WTC11 (cell line): Measurements from ENCODE around the gene NCBP1.

Experiments used
- CREB1 ChIP-seq: sonication (generic); formaldehyde crosslinking; IDR thresholded peaks from 2 replicates; pipeline ENCODE4 v1.8.0; 2023; ENCODE audit warnings: mild to moderate bottlenecking, missing genetic modification reagents
- ETV6 ChIP-seq: sonication (generic); formaldehyde crosslinking; IDR thresholded peaks from 2 replicates; pipeline ENCODE4 v1.8.1; 2022; ENCODE audit warnings: mild to moderate bottlenecking, missing genetic modification reagents
- HMGXB4 ChIP-seq: sonication (generic); formaldehyde crosslinking; IDR thresholded peaks from 2 replicates; pipeline ENCODE4 v1.8.1; 2023; ENCODE audit warnings: mild to moderate bottlenecking, moderate library complexity, missing genetic modification reagents
- MXD4 ChIP-seq: fragments of 250-450 bp; sonication (Bioruptor Pico); IDR thresholded peaks from 2 replicates; pipeline ENCODE4 v1.8.0; 2021; ENCODE audit warnings: mild to moderate bottlenecking, moderate library complexity, borderline replicate concordance
- NFE2L1 ChIP-seq: sonication (generic); formaldehyde crosslinking; IDR thresholded peaks from 2 replicates; pipeline ENCODE4 v1.8.1; 2023; ENCODE audit warnings: missing genetic modification reagents
- RELA ChIP-seq: sonication (generic); formaldehyde crosslinking; IDR thresholded peaks from 2 replicates; pipeline ENCODE4 v1.8.1; 2022; ENCODE audit warnings: missing genetic modification reagents, mild to moderate bottlenecking, borderline replicate concordance
- SOX15 ChIP-seq: fragments of 250-450 bp; sonication (Bioruptor Pico); IDR thresholded peaks from 2 replicates; pipeline ENCODE4 v1.9.0; 2021; ENCODE audit warnings: mild to moderate bottlenecking
- SP1 ChIP-seq: sonication (generic); formaldehyde crosslinking; conservative IDR thresholded peaks from 2 replicates; pipeline ENCODE4 v1.8.1; 2022; ENCODE audit warnings: missing genetic modification reagents
- TEAD4 ChIP-seq: sonication (generic); formaldehyde crosslinking; IDR thresholded peaks from 2 replicates; pipeline ENCODE4 v1.8.0; 2022; ENCODE audit warnings: mild to moderate bottlenecking, missing genetic modification reagents
- ZNF416 ChIP-seq: fragments of 250-450 bp; sonication (Bioruptor Pico); IDR thresholded peaks from 2 replicates; pipeline ENCODE4 v1.9.0; 2021; ENCODE audit warnings: mild to moderate bottlenecking, inconsistent platforms
- TF ChIP-seq, protein P1 (sequence below): sonication (generic); formaldehyde crosslinking; IDR thresholded peaks from 2 replicates; pipeline ENCODE4 v1.8.1; 2023; ENCODE audit warnings: mild to moderate bottlenecking, missing genetic modification reagents, moderate library complexity
- TF ChIP-seq, protein P2 (sequence below): fragments of 200-600 bp; IDR thresholded peaks from 2 replicates; pipeline ENCODE4 v1.8.0; 2022; ENCODE audit warnings: antibody characterized with exemption
- TF ChIP-seq, protein P3 (sequence below): sonication (generic); formaldehyde crosslinking; IDR thresholded peaks from 2 replicates; pipeline ENCODE4 v1.8.1; 2022; ENCODE audit warnings: low read depth, missing genetic modification reagents, borderline replicate concordance
- TF ChIP-seq, protein P4 (sequence below): sonication (generic); formaldehyde crosslinking; IDR thresholded peaks from 2 replicates; pipeline ENCODE4 v1.8.0; 2022; ENCODE audit warnings: mild to moderate bottlenecking, missing genetic modification reagents

- TF ChIP-seq ETV6 (CRISPR knock-in tag) (no peak), SOX15 (CRISPR knock-in tag) (no peak), HMGXB4 (CRISPR knock-in tag) (no peak), SP1 (CRISPR knock-in tag) (no peak), RELA (CRISPR knock-in tag) (no peak), NFE2L1 (no peak), MXD4 (CRISPR knock-in tag) (no peak), CREB1 (CRISPR knock-in tag) (no peak), TEAD4 (CRISPR knock-in tag) (no peak), ZNF416 (CRISPR knock-in tag) (no peak)
- TF ChIP-seq, protein P1, sequence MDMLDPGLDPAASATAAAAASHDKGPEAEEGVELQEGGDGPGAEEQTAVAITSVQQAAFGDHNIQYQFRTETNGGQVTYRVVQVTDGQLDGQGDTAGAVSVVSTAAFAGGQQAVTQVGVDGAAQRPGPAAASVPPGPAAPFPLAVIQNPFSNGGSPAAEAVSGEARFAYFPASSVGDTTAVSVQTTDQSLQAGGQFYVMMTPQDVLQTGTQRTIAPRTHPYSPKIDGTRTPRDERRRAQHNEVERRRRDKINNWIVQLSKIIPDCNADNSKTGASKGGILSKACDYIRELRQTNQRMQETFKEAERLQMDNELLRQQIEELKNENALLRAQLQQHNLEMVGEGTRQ (CRISPR knock-in tag) = no peak
- TF ChIP-seq, protein P2, sequence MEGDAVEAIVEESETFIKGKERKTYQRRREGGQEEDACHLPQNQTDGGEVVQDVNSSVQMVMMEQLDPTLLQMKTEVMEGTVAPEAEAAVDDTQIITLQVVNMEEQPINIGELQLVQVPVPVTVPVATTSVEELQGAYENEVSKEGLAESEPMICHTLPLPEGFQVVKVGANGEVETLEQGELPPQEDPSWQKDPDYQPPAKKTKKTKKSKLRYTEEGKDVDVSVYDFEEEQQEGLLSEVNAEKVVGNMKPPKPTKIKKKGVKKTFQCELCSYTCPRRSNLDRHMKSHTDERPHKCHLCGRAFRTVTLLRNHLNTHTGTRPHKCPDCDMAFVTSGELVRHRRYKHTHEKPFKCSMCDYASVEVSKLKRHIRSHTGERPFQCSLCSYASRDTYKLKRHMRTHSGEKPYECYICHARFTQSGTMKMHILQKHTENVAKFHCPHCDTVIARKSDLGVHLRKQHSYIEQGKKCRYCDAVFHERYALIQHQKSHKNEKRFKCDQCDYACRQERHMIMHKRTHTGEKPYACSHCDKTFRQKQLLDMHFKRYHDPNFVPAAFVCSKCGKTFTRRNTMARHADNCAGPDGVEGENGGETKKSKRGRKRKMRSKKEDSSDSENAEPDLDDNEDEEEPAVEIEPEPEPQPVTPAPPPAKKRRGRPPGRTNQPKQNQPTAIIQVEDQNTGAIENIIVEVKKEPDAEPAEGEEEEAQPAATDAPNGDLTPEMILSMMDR = no peak
- TF ChIP-seq, protein P3, sequence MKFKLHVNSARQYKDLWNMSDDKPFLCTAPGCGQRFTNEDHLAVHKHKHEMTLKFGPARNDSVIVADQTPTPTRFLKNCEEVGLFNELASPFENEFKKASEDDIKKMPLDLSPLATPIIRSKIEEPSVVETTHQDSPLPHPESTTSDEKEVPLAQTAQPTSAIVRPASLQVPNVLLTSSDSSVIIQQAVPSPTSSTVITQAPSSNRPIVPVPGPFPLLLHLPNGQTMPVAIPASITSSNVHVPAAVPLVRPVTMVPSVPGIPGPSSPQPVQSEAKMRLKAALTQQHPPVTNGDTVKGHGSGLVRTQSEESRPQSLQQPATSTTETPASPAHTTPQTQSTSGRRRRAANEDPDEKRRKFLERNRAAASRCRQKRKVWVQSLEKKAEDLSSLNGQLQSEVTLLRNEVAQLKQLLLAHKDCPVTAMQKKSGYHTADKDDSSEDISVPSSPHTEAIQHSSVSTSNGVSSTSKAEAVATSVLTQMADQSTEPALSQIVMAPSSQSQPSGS = no peak
- TF ChIP-seq, protein P4, sequence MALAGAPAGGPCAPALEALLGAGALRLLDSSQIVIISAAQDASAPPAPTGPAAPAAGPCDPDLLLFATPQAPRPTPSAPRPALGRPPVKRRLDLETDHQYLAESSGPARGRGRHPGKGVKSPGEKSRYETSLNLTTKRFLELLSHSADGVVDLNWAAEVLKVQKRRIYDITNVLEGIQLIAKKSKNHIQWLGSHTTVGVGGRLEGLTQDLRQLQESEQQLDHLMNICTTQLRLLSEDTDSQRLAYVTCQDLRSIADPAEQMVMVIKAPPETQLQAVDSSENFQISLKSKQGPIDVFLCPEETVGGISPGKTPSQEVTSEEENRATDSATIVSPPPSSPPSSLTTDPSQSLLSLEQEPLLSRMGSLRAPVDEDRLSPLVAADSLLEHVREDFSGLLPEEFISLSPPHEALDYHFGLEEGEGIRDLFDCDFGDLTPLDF (CRISPR knock-in tag) = no peak
Measured at GRCh38 chr9:97670586-97670985, 37.0 kb downstream of the NCBP1 start.
